ENCODE results near the gene MIER2. TPM values are rescaled to one million over a fixed set of nuclear protein-coding genes. Genes with fewer than 3 reads are reported as not detected.

The MIER2 gene
- total and polyA plus RNA-seq, 10 of the 15 experiments (the other 5 are each of a cell fraction or from before 2014, with no cell fraction given), result 0.48 to 23.6 (median 12.1) TPM

DNA sequence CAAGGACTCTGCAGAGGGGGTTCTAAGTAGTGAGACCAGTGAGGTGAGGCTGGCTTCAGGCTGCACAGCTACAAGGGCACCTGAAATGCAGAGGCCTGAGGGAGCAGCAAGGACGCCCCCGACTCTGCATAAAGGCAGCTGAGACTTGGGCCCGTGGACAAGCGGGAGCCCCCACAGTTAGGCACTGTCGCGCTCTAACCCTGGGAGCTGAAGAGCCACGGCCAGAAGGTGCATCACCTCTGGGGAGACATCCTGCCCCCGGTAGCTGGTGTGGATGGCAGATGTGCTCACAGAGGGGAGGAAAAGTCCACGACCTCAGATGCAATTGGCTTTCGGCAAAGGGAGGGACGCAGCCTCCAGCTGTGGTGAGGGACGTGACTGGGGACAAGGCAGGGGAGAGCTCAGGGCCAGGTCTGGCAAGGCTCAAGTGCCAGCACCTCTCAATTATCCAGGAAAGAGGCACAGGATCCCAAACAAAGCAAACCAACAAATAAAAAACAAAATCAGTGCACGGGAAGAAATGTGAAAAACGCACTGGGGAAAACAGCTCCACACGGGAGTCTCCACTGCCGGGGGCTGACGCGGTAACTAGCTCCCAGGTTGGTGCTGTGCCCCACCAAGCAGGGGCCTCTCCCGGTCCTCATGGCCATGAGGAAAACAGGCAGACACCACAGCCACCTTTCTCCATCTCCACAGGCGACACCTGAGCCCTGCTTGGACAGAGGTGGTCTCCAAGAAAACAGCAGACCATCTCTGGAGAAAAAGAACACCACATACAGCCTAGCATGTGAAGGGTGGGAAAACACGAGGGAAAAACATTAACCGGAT lies 30.4 kb downstream of the MIER2 start (continued):
- TF ChIP-seq, protein P1, sequence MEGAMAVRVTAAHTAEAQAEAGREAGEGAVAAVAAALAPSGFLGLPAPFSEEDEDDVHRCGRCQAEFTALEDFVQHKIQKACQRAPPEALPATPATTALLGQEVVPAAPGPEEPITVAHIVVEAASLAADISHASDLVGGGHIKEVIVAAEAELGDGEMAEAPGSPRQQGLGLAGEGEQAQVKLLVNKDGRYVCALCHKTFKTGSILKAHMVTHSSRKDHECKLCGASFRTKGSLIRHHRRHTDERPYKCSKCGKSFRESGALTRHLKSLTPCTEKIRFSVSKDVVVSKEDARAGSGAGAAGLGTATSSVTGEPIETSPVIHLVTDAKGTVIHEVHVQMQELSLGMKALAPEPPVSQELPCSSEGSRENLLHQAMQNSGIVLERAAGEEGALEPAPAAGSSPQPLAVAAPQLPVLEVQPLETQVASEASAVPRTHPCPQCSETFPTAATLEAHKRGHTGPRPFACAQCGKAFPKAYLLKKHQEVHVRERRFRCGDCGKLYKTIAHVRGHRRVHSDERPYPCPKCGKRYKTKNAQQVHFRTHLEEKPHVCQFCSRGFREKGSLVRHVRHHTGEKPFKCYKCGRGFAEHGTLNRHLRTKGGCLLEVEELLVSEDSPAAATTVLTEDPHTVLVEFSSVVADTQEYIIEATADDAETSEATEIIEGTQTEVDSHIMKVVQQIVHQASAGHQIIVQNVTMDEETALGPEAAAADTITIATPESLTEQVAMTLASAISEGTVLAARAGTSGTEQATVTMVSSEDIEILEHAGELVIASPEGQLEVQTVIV (IDR thresholded peaks at IDR 0.05; ENCODE audit: borderline replicate concordance, partially characterized antibody), result no peak
- TF ChIP-seq MTA3 (IDR thresholded peaks at IDR 0.05; ENCODE audit: borderline replicate concordance, low read length), result no peak
- TF ChIP-seq ZNF207 (IDR thresholded peaks at IDR 0.05; ENCODE audit: borderline replicate concordance), result no peak
- no peak for TF ChIP-seq SRF (IDR thresholded peaks at IDR 0.05; ENCODE audit: low read depth in 2 of 2, low read length in 2 of 2)
- no peak for TF ChIP-seq POLR2A (IDR thresholded peaks at IDR 0.05; ENCODE audit: low read depth, low read length)

DNA sequence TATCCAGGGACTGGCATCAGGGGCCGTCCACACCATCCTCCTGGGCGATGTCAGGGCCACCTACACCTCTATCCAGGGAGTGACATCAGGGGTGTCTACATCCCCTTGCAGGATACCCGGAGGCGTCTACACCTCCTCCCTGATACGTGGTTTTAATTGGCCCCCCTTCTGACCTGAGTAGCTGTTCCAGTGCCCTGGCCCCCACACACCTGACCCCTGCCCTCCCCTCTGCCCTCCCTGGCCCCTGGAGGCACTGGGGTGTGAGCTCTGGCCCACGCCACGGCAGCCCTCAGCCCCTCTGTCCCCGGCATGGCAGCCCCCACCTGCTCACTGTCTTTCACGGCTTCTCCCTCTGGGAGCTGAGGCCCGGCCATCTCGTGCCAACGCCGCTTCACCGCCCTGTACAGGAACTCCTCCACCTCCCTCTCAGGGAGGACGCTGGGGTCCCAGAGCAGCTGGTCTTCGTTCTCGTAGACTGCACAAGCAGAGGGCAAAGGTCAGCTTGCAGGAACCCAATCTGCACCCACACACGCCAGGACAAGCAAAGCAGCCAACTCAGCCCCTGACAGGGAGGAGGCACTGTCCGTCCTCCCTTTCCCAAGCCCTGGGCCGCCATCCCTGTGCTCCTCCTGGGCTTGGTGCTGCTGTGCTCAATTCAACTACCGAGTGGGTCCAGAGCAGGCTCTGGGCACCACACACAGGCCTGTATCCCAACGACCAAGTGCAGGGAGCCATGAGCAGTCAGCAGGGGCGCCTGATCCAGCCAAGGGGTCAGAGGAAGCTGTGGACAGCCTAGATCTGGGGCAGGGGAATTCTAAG lies 31.2 kb downstream of the MIER2 start:
- H4K20me1 ChIP-seq (ENCODE audit: control insufficient read depth, insufficient read depth), result no peaks in the 10 kb centered on the region
- no peaks in the 10 kb centered on the region for H3K27me3 ChIP-seq (replicated peaks in 1 of 2; ENCODE audit: control insufficient read depth in 2 of 2, insufficient read depth in 2 of 2, low read length in 1 of 2)
- TF ChIP-seq, protein P2, sequence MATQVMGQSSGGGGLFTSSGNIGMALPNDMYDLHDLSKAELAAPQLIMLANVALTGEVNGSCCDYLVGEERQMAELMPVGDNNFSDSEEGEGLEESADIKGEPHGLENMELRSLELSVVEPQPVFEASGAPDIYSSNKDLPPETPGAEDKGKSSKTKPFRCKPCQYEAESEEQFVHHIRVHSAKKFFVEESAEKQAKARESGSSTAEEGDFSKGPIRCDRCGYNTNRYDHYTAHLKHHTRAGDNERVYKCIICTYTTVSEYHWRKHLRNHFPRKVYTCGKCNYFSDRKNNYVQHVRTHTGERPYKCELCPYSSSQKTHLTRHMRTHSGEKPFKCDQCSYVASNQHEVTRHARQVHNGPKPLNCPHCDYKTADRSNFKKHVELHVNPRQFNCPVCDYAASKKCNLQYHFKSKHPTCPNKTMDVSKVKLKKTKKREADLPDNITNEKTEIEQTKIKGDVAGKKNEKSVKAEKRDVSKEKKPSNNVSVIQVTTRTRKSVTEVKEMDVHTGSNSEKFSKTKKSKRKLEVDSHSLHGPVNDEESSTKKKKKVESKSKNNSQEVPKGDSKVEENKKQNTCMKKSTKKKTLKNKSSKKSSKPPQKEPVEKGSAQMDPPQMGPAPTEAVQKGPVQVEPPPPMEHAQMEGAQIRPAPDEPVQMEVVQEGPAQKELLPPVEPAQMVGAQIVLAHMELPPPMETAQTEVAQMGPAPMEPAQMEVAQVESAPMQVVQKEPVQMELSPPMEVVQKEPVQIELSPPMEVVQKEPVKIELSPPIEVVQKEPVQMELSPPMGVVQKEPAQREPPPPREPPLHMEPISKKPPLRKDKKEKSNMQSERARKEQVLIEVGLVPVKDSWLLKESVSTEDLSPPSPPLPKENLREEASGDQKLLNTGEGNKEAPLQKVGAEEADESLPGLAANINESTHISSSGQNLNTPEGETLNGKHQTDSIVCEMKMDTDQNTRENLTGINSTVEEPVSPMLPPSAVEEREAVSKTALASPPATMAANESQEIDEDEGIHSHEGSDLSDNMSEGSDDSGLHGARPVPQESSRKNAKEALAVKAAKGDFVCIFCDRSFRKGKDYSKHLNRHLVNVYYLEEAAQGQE (IDR thresholded peaks at IDR 0.05; ENCODE audit: low read depth, low read length), result no peak
- no peak for TF ChIP-seq ZSCAN29 (IDR thresholded peaks at IDR 0.05)
- TF ChIP-seq RBBP5 (conservative IDR thresholded peaks at IDR 0.05), result no peak
- TF ChIP-seq ASH2L (IDR thresholded peaks at IDR 0.05; ENCODE audit: borderline replicate concordance, low read depth), result no peak
- TF ChIP-seq, protein P3, sequence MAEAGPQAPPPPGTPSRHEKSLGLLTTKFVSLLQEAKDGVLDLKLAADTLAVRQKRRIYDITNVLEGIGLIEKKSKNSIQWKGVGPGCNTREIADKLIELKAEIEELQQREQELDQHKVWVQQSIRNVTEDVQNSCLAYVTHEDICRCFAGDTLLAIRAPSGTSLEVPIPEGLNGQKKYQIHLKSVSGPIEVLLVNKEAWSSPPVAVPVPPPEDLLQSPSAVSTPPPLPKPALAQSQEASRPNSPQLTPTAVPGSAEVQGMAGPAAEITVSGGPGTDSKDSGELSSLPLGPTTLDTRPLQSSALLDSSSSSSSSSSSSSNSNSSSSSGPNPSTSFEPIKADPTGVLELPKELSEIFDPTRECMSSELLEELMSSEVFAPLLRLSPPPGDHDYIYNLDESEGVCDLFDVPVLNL (IDR thresholded peaks at IDR 0.05; ENCODE audit: low read depth, low read length), result no peak
- no peak for TF ChIP-seq MEF2A (IDR thresholded peaks at IDR 0.05; ENCODE audit: insufficient read depth, low read depth, low read length)
- no peak for TF ChIP-seq IRF3 (IDR thresholded peaks at IDR 0.05)
- no peaks in the 10 kb centered on the region for H3K4me1 ChIP-seq (ENCODE audit: control insufficient read depth, insufficient read depth, low read length)
- no peak overlapping the region for H2AFZ ChIP-seq (ENCODE audit: control insufficient read depth, low read depth, low read length)
- FAIRE-seq, result no peak
- intact Hi-C loops (cut with micrococcal nuclease; ENCODE audit: unreplicated experiment) (no loop called here), in situ Hi-C loops (cut with MboI) (no loop called here)
- 68% methylated on average over 21 of the region's 23 CpGs for WGBS (ENCODE audit: insufficient coverage, insufficient replicate concordance, low lambda C conversion rate, missing lambda C conversion rate)
- no peak for ATAC-seq
- ChIA-PET SMC1A (ENCODE audit: uncharacterized antibody, unreplicated experiment) (no interaction called here), CTCF (interaction anchor here (1.1 kb wide), 1 partner anchor 46 kb away, joined by 3 read pairs; no protein-coding TSS in a partner anchor), POLR2A (no interaction called here), RAD21 (ENCODE audit: unreplicated experiment) (no interaction called here)
- H3K79me2 ChIP-seq (ENCODE audit: control insufficient read depth, insufficient read depth, low read length), result no peaks in the 10 kb centered on the region
- no peak for DNase-seq (ENCODE audit: low read depth, low spot score)
- no peak overlapping the region for H3K9ac ChIP-seq (ENCODE audit: control insufficient read depth, insufficient read depth, low read length)
- H3K9me3 ChIP-seq (replicated peaks; ENCODE audit: control insufficient read depth, insufficient read depth, low read length), result no peaks in the 10 kb centered on the region; the same call in 2 of the 3 replicates
- H3K36me3 ChIP-seq (ENCODE audit: control insufficient read depth in 2 of 2, insufficient read depth in 2 of 2, low read length in 1 of 2), result peaks cover 7 to 13% of the 10 kb centered on the region in 2 experiments; a peak in 3 of 4 replicates
- H3K4me2 ChIP-seq (ENCODE audit: control insufficient read depth, insufficient read depth), result no peak overlapping the region
- no TSS peak for BruUV-seq (replicated peaks)
- no peak overlapping the region for H3K27ac ChIP-seq (ENCODE audit: control insufficient read depth, insufficient read depth)
- H3K4me3 ChIP-seq, result no peak overlapping the region

Data from GM12878 (cell line).